ENCODE measurements around the gene TMEM31. TPM values are rescaled to one million over a fixed set of nuclear protein-coding genes. Genes with fewer than 3 reads are reported as not detected.
A peak's percentile ranks its signal among the peaks of the same experiment; 100 is the strongest.
"Not testable (repeated sequence)": the region's sequence is repeated elsewhere in the genome, so short reads cannot be mapped to it uniquely, and the experiment has no call there.

TMEM31 gene
- polyA plus RNA-seq, 10 donors, result 0.38 to 1.5 (median 0.76) TPM

DNA sequence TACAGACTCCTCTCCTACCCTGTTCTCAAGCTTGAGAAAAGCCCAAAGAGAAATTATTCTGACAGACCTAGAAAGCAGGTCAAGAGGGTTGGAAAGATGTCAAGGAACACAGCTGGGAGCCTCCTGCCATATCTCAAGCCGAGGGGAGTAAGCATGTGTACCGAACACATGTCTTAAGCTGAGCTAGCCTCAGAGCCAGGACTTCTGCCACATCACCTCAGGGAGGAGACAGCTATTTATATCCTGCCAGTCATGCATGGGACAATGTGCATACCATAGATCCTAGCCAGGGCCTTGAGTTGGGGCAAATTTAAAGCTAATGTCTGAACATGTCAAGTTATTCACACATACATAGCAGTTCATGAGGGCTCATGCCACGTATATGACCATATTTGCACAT, 11.8 kb downstream of the TMEM31 start:
- peak in 1 of 3 donors; percentile 31 for DNase-seq

DNA sequence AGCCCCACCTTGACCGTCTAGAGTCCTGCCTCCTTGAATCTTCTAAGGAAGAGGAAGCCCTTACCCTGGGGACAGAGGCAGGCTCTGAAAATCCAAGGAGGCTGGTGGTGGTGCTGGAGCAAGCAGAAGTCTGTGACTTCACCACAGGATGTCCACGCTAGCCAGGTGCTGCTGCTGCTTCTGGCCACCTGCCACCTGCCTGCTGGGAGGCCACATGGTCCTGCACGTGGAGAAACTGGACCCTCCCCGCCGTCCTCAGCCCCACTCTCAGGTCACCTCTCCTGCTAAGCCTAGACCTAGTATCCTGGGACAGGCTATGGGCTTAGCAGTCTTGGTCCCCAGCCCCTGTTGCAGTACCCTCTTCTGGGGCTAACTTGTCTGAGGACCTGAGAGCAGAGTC, 15.8 kb downstream of the TMEM31 start:
- DNase-seq, result no peak

DNA sequence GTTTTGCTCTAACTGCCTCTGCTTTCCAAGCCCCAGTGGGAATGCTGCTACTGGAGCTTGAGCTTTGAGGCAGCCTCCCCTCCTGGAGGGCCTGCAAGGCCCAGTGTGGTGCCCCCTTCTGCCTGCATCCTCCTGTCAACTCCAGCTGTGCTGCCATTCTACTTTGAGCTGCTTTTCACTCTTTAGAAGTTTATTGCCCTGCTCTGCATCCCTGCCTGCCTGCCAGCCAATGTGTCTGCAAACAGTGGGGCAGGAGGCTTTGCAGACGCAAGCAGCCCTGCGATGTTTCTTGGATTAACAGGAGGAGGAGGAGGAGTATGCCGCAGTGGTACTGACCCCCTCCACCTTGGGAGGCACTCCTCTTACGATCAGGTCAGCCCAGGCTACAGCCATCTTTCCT, 16.4 kb downstream of the TMEM31 start:
- no peak for DNase-seq

DNA sequence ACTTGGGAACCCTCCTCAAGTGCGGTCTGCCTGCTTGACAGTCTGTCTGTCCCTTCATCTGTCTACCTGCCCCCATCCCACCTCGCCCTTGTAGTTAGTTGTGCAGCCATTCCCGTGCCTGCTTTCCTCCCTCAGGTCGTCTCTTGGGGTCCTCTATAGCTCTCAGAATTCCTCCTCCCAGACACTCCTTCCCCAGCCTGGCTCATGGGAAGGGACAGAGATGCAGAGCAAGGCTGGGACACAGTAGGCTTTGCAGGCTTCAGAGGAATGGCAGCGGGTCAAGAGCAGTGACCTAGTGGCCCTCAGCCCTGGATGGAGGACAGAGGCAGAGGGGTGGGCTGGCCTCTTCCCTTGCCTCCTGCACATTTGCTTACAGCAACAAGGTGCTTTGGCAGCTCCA, 18.3 kb downstream of the TMEM31 start:
- DNase-seq, result no peak

DNA sequence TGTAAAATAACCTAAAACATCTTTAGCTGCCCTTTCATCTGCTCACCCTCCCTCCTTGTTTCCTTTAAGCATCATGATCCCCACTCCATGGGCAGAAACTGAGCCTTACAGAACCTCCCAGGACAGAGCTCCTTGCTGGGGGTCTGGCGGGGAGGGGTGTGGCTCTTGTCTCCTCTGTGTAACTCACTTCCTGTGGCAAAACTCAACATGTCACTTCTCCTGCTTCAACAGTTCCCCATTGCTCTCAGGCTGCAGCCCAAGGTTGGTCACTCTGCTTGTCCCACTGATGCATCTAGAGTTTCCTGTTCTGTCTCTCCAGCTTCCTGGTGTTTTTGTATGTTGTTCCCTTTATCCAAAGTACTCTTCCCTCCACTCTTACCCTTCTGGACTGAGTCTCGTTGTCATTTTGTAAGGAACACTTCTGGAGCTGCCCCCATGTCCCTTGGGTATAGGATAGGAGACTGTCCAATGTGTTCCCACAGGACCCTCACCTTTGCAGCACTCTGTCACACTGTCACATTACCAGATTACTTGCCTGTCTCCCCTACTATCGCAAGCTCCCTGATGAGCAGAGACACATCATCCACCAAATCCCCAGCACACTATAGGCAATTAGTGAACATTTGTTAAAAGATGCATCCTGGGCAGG, 19.6 kb downstream of the TMEM31 start:
- DNase-seq, result peak in 1 of 3 donors; percentile 38

DNA sequence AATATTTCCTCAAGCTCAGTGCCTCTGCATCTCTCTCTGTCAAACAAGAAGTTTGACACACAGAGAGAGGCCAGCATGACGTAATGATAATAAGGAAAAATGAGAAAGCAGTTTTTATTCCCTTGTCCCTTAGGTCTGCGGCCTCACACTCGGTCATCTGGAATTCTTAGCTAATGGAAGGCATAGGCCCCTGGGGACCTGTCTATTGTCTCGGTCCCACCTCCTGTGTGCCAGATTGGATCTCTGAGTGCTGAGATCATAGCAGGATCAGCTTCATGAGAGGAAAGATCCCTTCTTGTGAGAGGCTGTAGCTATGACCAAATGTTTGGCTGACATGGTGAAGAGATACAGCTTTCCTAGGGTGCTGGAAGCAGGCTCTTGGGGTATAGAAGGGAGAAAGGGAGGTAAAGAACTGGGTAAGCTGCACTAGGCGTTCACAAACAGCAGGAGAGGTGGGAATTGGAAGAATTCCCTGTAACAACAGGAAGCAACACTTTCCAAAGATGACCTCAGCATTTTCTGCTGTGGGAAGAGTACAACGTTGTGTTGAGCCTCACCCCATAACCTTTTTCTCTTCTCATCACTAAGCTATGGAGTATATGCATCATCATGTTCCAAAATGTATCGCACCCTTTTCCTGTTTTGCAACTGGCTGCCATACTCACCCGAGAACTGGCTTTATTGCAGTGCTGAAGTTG, 20.2 kb downstream of the TMEM31 start:
- peak; percentile 66 to 88 (median 74) for DNase-seq

DNA sequence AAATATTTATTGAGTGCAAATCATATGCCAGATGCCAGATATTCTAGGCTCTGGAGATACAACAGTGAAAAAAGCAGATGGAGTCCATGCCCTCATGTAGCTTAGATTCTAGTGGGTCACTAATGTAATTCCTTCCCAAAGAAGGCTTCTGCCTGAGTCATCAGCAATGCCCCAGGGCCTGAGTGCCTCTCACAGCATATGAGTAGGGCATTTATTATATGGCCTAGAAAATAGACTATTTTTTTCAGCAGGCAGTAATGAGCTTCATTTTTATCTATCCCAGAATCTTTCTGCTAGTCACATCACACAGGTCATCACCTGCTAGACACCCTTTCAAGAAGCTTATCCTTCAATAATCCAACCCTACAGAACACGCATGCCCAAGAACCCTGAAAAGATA, 22.3 kb downstream of the TMEM31 start:
- no peak for DNase-seq

DNA sequence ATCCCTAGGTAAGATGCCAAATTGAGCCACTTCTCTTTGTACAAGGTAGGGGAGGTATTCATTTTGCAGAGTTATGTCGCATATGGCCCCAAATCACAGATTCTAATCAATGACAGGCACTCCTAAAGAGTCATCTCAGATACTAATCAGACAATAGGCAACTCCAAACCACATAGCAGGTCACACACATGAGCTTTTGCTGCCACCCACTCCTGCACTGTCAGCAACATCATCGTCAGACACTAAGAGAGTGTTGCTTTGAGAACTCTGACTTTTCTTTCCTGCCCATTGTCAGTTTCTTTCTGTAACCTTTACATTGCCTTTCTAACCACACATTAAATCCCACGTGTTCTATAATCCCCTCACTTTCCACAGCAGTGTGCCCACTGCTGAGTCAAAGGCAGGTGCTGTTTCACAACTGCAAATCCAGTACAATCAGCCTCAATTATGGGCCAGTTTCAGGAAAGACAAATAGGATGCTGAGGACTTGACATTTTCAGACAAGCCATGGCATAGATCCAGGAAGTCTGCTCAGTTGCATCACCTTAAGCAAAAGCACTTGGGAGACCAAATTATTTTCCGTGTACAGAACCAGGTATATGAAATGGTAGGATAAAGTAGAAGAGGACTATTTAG, 23.5 kb downstream of the TMEM31 start:
- DNase-seq, result no peak

DNA sequence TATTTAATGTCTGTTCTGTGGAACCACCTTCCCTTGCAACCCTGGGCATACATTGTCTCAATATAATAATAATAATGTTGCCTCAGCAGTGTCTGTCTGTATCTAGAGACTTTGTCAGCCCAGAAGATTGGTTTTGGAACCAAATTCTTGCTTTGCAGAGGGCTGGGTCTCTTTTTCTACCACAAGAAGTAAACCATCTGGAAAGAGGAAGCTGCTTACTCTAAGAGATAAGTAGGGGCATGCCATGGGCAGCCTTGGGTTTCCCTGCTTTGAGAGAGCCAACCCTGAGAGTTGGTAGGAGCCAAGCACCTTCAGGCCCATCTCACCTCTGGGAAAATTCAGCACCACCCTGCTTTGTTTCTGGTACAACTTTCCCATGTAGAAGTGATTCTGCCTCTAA, 27.0 kb downstream of the TMEM31 start:
- DNase-seq, result no peak

DNA sequence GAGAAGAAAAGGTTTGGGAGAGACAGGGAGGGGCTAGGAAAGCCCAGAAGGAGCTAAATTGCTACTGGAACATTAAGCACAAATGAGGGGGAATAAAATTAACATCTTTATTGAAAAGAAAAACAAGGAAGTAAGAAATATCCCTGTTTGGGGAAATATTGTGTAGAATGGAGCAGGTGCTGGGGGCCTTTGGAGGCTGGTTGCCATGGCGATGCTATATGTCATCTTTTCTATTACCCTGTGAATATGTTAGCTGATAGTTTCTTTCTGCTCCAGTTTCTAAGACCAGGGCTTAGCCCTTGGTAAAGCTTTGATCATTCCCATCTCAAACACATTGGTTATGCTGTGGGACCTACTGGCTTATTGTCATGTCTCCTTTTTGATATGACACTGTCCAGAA, 28.7 kb downstream of the TMEM31 start:
- DNase-seq, result no peak

DNA sequence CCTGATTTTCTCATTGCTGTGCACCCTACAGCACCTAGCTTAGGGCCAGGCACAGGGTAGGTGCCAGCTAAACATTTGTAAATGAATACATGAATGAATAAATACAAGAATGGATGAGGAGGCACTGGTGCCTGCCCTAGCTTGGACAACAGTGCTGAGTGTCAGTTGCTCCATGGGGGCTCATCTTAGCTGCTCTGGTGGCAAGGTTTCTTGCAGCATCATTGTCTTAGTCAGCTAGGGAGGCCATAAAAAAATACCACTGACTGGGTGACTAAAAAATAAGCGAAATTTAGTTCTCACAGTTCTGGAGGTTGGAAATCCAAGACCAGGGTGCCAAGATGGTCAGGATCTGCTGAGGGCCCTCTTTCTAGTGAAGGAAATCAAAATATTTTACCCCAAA, 31.2 kb downstream of the TMEM31 start:
- no peak for DNase-seq

DNA sequence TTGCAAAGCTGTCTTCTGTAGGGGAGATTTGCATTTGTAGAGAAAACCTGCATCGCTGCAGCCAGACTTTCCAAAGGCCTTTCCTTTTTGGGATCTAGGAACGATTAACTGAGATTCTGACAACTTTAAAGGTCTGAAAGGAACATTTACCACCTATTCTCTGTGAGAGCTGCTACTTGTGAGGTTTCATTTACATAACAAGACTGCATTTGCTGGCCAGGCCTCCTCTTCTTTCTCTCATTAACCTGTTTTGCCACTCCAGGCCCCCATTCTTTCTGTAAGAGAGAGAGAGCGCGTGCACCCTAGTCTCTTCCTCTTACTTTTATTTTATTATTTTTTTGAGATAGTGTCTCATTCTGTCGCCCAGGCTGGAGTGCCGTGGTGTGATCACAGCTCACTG, 31.6 kb downstream of the TMEM31 start:
- DNase-seq, result no peak

DNA sequence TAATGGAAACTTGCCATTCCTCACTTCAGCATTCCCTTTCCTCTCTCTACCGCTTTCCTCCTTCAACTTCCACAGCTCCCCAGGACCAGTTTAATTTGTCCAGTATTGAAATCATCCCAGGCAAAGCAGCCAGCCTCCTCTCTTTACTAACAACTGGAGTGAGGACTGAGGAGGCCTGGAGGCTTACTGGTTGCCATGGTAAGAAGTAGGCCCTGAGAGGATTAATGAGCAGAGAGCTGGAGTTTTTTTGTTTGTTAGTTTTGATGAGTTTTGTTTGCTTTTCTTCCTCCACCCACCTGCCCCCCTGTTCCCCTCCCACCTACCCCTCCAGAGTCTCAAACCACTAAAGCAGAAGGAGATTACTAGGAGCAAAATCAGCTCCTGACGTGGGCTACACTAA, 36.5 kb downstream of the TMEM31 start:
- no peak for DNase-seq

DNA sequence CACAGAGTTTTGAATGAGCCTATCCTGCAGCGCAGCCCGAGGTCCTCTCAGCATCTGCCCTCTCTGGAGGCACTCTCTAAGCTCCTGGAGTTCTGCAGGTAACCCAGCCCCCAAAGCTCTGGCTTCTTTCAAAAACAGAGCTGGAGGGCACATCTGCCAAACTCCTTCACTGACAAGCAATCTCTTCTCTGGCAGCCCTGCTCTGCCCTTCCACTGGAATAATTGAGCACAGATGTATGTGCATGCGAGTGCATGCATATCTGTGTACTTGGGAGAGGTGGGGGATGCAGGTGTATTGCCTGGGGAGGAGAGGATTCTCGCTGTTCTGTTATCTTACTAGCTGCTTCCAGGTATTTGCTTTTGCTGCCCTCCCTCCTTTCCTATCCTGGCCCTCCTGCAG, 43.7 kb downstream of the TMEM31 start:
- no peak for DNase-seq

DNA sequence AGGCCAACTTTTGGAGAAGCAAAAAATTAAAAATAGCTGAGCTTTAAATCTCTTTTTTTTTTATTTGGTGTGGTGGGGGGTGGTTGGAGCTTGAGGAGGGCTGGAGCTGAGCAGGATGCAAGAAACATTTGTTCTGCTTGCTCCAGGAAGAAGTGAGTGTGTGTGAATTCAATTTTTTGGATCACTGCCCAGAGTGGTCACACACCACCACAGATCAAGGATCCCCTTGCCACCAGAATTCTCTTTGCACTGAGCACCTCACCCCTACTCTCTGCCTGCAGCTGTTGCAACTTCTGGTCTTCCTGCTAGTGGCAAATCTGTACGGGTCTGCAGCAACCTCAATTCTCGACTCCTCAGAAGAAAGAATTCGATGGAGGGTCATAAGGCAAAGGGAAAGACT, 46.0 kb downstream of the TMEM31 start:
- DNase-seq, result no peak

DNA sequence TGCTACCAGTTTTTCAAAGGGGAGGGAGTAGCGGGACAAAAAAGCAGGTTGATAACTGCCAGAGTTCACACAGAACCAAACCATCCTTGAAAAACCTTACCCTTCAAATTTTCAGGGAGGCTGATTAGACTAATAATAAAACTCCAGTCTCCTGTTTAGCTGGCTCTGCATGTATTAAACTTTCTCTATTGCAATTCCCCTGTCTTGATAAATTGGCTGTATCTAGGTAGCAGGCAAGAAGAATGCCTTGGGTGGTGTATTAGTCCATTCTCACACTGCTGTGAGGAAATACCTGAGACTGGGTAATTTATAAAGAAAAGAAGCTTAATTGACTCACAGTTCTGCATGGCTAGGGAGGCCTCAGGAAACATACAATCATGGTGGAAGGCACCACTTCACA, 47.8 kb downstream of the TMEM31 start:
- DNase-seq, result no peak

DNA sequence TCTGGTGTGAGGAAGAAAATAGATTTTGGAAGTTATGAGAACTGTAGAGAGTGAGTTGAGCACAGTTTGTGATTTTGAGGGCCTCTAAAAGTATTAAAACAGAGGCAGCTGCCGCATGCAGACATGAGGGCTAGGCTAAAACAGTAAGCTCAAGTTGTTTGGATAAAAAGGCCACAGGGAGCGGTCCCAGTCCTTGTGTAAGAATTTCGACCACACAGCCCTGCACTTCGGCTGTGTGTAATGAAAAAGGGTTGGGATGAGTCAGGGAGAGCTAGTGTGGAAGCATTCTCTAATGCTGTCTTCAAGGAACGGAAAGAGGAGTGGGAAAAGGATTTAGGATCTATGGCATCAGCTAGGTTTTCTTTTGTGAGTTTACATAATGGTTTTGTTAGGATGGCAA, 52.8 kb downstream of the TMEM31 start:
- DNase-seq, result not testable (repeated sequence)

Other genes with a start within 250 kb of the TMEM31 start
- 1 to 10 TPM in 3 of 10 donors, under 1 TPM in 7; 0.54 to 2.2 (median 0.77) TPM for gene RAB40A, start 191.4 kb upstream of the TMEM31 start, polyA plus RNA-seq (ENCODE audit: insufficient read length in 10 of 10)
- 100 to 1,000 TPM in 2 of 10 donors, 10 to 100 TPM in 8; 75.0 to 110 (median 87.5) TPM for gene TCEAL4, start 125.4 kb upstream of the TMEM31 start, polyA plus RNA-seq (ENCODE audit: insufficient read length in 10 of 10)
- gene TCEAL3, start 102.9 kb upstream of the TMEM31 start, polyA plus RNA-seq (ENCODE audit: insufficient read length in 10 of 10), result 10 to 100 TPM in 7 of 10 donors, 1 to 10 TPM in 3; 8.1 to 15.7 (median 10.6) TPM
- 10 to 100 TPM; 51.8 to 70.1 (median 61.0) TPM for gene TCEAL1, start 81.9 kb upstream of the TMEM31 start, polyA plus RNA-seq (ENCODE audit: insufficient read length in 10 of 10)
- 100 to 1,000 TPM; 232 to 296 (median 261) TPM for gene MORF4L2, start 24.2 kb upstream of the TMEM31 start, polyA plus RNA-seq (ENCODE audit: insufficient read length in 10 of 10)
- gene PLP1, start 65.9 kb downstream of the TMEM31 start, polyA plus RNA-seq (ENCODE audit: insufficient read length in 10 of 10), result 100 to 1,000 TPM in 2 of 10 donors, 10 to 100 TPM in 8; 56.8 to 111 (median 85.8) TPM
- 10 to 100 TPM; 13.6 to 39.3 (median 29.6) TPM for gene RAB9B, start 121.3 kb downstream of the TMEM31 start, polyA plus RNA-seq (ENCODE audit: insufficient read length in 10 of 10)

Data from muscle of back (tissue), 11 donors.